Cerebellar cortex (tissue), 1 donor: ENCODE results near the gene ZCCHC14.

Source experiments
- DNase-seq: peaks from one replicate; pipeline ENCODE4 v3.0.0-alpha.2; 2015; ENCODE audit warnings: low spot score

Gene ZCCHC14

DNA sequence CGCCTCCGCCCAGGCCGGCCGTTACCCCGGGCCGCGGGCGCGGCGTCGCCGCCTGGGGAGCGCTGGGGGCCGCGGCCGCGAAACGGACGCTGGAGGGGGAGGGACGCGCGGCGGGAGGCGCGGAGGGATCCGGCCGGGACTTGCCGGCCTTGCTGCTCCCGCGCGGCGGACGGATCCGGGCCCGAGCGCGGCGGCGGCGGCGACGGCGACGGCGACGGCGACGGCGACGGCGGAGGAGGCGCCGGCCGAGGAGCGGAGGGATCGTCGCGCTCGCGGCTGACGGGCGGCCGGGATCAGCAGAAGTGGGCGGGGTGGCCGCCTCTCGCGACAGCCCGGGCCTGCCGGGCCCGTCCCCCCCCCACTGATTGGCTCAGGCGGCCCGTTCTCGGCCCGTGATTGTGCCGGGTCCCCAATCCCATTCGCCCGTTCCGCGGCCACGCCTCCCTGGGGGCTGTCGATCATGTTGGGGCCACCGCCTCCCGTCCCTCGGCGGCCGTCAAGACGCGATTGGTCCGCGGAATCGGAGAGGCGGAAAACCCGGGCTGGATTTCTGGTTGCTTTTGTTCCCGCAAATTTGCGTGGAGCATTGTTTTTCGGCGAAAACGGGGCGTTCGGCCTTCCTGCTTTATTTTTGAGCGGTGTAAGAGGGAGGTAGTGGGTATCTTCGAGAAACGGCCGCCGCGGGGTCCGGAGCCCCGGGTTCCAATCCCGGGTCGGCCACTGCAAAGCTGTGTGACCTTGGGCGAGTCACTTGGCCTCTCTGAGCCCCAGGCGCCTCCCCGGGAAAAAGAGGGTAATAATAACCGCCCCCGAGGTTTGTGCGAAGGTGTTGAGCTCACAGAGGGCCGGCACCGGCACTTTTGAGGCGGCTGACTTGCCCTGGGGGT lies at the start of gene ZCCHC14:
ZCCHC14 (minus strand) TSS at position 304 of the 887 bp plus-strand sequence. CDS start 786 bp downstream, outside the sequence.
- peak; percentile 98 for DNase-seq

DNA sequence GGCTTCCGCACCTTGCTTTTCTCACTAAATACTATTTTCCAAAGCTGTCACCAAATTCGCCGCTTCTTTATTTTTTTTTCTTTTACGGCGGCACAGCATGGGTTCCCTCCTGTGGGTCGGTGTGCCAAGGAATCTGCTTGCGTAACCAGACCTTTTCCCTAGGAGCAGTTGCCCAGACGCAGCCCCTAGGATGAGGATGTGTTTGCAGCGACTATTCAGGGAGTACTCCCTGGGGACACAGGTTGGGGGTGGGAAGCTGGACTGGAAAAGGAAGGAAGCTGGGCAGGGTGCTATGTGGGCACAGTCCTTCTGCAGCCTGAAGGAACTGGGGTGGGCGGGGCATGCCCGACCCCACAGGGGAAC lies 49.0 kb upstream of the ZCCHC14 start:
- no peak for DNase-seq

DNA sequence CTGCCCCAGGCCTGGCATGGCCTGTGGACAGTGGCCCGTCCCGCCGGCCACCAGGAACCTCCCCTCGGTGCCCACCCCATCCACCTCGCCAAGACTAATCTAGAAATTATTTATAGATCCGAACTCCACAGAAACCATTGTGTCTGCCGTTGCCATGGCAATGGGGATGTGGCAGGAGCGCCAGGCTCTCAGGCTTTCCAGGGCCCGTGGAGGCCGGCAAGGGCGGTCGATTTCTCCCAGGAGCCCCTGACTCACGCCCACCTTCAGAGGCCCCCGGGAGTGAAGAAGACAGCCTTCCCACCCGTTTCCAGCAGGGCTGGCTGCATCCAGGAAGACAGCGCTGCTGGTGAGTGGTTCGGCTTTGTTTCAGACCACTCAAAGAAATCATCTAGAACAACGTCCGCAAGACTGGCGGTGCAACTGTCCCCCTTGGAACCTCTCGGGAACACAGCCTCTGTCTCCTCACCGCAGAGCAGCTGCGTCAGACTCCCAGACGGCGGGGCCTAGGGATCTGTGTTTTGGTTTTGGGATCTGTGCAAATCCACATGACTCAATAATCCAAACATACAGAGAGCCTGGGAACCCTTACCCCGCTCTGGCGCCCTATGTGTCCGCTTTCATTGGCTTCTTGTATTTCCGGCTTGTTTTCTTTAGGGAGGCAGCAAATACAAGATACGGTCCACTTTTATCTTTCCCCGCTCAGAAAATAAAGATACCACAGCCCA lies 48.5 kb upstream of the ZCCHC14 start:
- no peak for DNase-seq

DNA sequence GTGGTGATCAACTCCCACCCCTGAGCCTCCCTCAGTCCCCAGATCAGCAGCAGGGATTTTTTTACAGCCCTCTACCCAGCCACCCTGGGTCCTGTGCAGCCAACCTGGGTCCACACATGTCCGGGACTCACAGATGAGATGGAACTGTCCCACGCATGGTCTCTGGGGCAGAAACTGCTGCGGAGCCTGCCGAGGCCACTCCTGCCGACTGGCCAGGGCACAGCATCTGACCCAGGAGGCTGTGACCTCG lies 48.0 kb upstream of the ZCCHC14 start:
- DNase-seq, result no peak

DNA sequence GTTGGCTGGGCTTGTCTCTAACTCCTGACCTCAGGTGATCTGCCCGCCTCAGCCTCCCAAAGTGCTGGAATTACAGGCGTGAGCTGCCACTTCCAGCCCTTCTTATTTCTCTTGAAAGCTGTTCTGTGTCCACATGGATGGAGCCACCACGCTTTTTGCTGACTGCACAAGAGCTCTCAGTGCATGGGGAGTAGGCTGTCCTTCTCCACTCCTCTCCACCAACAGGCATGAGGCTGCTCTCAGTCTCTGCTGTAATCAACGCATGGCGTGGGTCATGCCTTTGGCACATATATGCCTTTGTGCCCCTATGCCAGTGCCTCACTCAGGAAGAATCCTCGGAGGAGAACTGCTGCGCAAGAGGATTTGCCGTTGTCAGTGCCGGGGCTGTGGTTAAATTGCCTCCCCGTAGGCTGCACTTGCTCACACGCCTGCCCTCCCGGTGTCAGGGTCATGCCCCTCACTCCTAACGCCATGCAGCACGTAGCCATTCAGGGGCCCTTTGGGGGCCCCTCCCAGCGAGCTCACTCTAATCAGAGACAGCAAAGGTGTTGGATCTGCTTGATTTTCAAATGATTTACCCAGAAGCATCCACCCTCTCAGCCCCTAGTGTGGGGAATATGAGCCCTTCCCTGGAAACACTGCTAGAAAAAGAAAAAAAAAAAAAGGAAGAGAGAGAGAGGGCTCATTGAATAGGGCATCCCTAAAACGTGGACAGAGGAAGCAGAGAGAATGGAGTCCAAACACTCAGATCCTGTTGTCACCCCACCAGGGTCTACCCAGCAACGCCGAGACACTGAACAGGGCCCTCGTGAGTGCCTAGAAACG lies 47.5 kb upstream of the ZCCHC14 start:
- peak; percentile 42 for DNase-seq

GRCh38 chr16:87539113-87539512 lies 46.3 kb upstream of the ZCCHC14 start:
- no peak for DNase-seq

GRCh38 chr16:87538594-87538993 lies 45.8 kb upstream of the ZCCHC14 start:
- no peak for DNase-seq

- no peak for DNase-seq
Measured at GRCh38 chr16:87538160-87538559, 45.3 kb upstream of the ZCCHC14 start.

- no peak for DNase-seq
Measured at GRCh38 chr16:87536795-87537142, 43.9 kb upstream of the ZCCHC14 start.

DNA sequence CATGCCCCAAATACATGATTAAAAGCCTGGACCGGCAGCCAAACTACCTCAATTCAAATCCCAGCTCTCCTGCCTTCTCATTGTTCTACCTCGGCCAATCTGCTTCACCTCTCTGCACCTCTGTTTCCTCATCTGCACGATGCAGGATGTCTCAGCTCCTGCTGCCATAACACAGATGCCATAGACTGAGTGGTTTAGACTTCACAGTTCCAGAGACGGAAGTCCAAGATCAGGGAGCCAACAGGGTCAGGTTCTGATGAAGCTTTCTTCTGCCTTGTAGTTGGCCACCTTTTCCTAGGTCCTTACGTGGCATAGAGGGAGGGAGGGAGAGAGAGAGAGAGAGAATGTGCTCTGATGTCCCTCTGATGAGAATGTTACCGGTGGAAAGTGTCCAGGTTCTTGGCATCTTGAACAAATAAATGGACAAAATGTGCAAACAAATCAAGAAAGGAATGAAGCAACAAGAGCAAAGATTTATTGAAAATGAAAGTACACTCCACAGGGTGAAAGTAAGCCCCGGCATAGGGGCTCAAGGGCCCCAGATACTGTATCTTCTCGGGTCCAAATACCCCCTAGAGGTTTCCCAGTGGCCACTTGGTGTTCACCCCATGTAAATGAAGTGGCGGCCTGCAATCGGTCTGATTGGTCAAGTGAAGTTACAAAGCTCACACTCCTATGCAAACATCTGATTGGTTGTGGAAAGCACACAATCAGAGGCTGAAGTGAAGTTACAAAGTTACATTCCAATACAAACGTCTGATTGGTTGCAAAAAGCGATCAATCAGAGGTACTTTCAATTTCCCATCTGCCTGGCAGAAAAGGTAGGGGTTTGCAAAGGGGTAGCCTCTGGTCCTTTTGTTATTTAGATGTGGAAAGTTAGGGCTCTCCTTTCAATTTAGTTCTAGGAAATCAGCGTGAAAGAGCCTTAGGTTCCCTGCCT lies 43.3 kb upstream of the ZCCHC14 start:
- no peak for DNase-seq

DNA sequence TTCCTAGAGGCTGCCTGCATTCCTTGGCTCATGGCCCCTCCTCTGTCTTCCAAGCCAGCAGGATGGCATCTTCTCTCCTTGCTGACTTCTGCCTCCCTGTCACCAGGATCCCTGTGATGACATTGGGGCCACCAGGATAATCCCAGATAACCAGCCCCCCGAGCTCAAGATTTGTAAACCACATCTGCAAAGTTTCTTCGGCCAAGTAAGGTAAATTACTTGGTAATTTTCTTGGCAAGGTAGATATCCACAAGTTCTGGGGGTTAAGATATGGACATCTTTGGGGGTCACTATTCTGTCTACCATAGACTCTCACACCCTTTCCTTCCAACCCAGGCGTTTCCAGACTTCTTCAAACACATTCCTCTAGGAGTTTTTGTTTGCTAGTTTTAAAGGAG lies 42.6 kb upstream of the ZCCHC14 start:
- DNase-seq, result no peak

DNA sequence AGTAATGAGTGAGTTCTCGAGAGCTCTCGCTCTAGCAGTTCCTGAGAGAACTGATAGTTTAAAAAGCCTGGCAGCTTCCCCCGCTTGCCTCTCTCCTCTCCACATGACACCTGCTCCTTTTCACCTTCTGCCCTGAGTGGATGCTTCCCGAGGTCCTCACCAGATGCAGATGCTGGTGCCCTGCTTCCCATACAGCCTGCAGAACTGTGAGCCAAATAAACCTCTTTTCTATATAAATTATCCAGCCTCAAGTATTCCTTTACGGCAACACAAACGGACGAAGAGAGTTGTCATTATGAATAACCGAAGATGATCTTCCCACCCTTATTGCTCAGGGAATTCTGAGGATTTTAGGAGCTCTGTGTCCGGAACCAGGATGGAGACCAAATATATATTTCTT lies 41.9 kb upstream of the ZCCHC14 start:
- DNase-seq, result no peak

DNA sequence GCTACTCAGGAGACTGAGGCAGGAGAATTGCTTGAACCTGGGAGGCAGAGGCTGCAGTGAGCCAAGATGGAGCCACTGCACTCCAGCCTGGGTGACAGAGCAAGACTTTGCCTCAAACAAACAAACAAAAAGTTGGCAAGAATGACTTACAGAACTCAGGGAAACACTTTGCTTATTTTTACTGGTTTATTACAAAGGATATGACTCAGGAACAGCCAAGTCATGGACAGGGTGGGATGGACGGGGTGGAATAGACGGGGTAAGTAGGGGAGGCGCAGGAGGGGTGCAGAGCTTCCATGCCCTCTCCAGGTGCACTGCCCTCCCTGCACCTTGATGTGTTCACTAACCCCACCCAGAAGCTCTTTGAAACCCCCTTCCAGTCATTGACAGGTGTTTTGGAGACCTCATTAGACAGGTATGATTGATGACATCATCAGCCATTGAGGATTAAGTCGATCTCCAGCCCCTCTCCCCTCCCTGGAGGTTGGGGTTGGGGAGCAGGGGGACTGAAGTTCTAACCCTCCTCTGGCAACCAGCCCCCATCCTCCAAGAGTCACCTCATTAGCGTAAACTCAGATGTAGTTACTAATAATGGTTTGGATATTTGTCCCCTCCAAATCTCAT lies 41.3 kb upstream of the ZCCHC14 start:
- DNase-seq, result no peak

DNA sequence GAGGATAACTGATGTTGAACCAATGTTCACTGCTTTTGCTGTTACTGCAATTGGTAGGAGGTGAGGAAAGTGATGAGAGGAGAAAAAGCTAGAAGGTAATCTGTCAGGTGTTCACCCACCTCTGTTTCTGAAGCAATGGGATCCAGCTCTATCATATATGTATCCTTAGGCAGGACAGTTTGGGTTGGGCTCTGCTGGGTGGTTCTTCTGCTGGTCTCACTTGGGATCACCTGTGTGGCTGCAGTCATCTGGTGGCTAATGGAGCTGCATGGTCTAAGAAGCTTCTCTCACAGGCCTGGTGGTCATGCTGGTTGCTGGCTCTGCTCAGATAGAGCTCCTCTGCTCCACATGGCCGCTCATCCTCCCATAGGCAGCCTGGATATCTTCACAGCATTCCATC lies 40.2 kb upstream of the ZCCHC14 start:
- no peak for DNase-seq

DNA sequence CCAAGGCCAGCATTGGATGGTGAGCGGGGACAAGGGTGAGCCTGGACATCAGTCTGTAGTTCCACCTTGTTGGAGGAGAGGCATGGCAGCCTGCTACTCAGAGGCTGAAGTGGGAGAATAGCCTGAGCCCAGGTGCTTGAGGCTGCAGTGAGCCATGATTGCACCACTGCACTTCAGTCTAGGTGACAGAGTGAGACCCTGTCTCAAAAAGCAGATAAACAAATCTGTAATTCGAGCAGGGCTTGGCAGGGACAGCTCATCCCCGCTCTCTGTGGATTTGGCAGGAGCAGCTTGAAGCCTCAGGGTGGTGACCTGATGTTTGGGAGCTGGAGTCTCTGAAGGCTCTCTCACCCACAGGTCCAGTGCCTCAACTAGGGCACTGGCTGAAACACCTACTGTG lies 38.6 kb upstream of the ZCCHC14 start:
- DNase-seq, result no peak

DNA sequence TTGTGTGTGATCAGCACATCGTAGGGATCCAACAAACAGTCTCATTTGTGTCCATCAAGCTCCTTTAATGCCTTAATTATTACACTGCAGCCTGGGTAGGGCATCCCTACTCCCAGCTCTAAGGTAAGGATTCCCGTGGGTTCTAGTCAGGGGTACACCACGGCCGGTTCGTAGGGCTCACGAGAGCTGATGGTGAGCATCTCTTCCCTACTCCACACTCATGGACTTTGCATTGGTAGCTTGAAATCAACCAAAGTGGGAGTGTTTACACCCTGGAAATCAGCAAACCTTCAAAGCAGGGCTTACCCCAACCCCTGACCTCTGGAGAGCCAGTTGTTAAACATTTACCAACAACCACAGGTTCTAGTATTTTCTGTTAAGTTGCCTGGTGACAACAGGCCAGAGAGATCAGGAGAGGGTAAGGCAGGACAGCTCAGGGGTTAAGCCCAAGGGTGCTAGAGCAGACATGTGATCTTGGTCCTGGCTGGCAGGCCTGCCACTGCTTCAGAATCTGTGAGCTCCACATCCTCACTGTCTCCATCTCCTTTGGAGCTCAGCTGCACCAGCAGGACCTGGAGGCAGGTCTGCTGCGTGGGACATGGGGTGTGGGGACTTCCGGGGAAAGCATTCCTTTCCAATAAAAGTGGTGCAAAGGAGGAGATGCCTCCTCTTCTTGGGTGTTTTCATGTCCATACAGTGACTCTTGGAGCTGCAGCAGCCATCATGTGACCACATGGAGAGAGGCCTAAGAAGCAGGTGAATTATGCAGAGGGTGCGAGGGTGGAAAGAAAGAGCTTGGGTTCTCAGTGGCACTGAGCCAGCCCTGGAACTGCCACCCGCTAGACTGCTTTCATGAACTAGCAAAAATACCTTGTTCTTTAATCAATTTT lies 36.1 kb upstream of the ZCCHC14 start:
- no peak for DNase-seq

GRCh38 chr16:87527055-87527724 lies 34.4 kb upstream of the ZCCHC14 start:
- no peak for DNase-seq

DNA sequence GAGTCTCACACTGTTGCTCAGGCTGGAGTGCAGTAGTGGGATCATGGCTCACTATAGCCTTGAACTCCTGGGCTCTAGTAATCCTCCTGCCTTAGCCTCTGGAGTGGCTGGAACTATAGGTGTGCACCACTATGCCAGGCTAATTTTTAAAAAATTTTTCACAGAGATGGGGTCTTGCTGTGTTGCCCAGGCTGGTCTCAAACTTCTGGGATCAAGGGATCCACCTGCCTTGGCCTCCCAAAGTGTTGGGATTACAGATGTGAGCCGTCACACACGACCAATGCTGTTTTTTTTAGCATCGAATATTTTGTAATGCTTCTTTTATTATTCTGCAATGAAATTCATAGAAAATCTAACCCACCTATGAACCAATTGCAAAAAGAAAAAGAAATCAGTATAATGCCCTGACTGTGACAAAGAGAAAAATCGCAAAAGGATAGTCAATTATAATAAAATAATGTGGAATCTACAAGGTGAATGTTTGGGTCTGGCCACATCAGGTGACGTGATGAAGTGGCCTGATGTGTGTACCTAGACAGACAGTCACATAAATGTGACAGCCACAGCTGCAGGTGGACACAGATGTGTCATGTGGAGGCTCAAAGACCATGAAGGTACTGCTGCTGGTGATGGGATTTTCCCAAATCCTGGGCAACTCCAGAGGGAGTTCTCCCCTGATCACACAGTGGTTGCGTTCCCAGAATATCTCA lies 33.6 kb upstream of the ZCCHC14 start:
- no peak for DNase-seq

- peak; percentile 55 for DNase-seq
Measured at GRCh38 chr16:87525352-87525751, 32.5 kb upstream of the ZCCHC14 start.
